Muscle of leg (tissue), 9 donors: Measurements from ENCODE around the gene KRTAP19-6. TPM values are rescaled to one million over a fixed set of nuclear protein-coding genes. Genes with fewer than 3 reads are reported as not detected.

Source experiments
- polyA plus RNA-seq, 8 donors: library from polyadenylated mRNA; unstranded; fragments of 120-200 nt; gene quantifications; one replicate each; pipeline versions ENCODE4 v1.2.1 to v1.2.3, GENCODE V29; 2013; ENCODE audit warnings: inconsistent platforms in 1 of 8, low replicate concordance in 1 of 8; ENCODE audit not compliant: insufficient read length in 8 of 8, insufficient read depth in 1 of 8
- total RNA-seq: library from RNA; stranded (reverse); fragments of 120-200 nt; gene quantifications from one replicate; pipeline ENCODE4 v1.2.4, GENCODE V29; 2013

Gene KRTAP19-6
- total and polyA plus RNA-seq, 9 donors = not detected

Other genes with a start within 250 kb of the KRTAP19-6 start
- gene KRTAP26-1, start 221.5 kb downstream of the KRTAP19-6 start, total RNA-seq = not detected
- gene KRTAP26-1, start 221.5 kb downstream of the KRTAP19-6 start, polyA plus RNA-seq = not detected
- not detected for gene KRTAP27-1, start 204.2 kb downstream of the KRTAP19-6 start, total RNA-seq
- not detected for gene KRTAP27-1, start 204.2 kb downstream of the KRTAP19-6 start, polyA plus RNA-seq
- gene KRTAP23-1, start 193.3 kb downstream of the KRTAP19-6 start, total RNA-seq = not detected
- gene KRTAP23-1, start 193.3 kb downstream of the KRTAP19-6 start, polyA plus RNA-seq = under 1 TPM in 1 of 8 donors, not detected in 7; 0.69 TPM
- gene KRTAP13-2, start 169.6 kb downstream of the KRTAP19-6 start, total RNA-seq = not detected
- gene KRTAP13-2, start 169.6 kb downstream of the KRTAP19-6 start, polyA plus RNA-seq = not detected
- gene KRTAP13-1, start 145.8 kb downstream of the KRTAP19-6 start, total RNA-seq = not detected
- gene KRTAP13-1, start 145.8 kb downstream of the KRTAP19-6 start, polyA plus RNA-seq = not detected
- not detected for gene KRTAP13-3, start 115.9 kb downstream of the KRTAP19-6 start, total RNA-seq
- not detected for gene KRTAP13-3, start 115.9 kb downstream of the KRTAP19-6 start, polyA plus RNA-seq
- not detected for gene KRTAP13-4, start 111.6 kb downstream of the KRTAP19-6 start, total RNA-seq
- gene KRTAP13-4, start 111.6 kb downstream of the KRTAP19-6 start, polyA plus RNA-seq = not detected
- not detected for gene KRTAP15-1, start 101.6 kb downstream of the KRTAP19-6 start, total RNA-seq
- gene KRTAP15-1, start 101.6 kb downstream of the KRTAP19-6 start, polyA plus RNA-seq = not detected
- not detected for gene KRTAP19-1, start 61.5 kb downstream of the KRTAP19-6 start, total RNA-seq
- gene KRTAP19-1, start 61.5 kb downstream of the KRTAP19-6 start, polyA plus RNA-seq = not detected
- gene KRTAP19-2, start 54.4 kb downstream of the KRTAP19-6 start, total RNA-seq = not detected
- gene KRTAP19-2, start 54.4 kb downstream of the KRTAP19-6 start, polyA plus RNA-seq = not detected
- gene KRTAP19-3, start 49.9 kb downstream of the KRTAP19-6 start, total RNA-seq = not detected
- not detected for gene KRTAP19-3, start 49.9 kb downstream of the KRTAP19-6 start, polyA plus RNA-seq
- gene KRTAP19-4, start 44.7 kb downstream of the KRTAP19-6 start, total RNA-seq = not detected
- gene KRTAP19-4, start 44.7 kb downstream of the KRTAP19-6 start, polyA plus RNA-seq = not detected
- not detected for gene KRTAP19-5, start 39.7 kb downstream of the KRTAP19-6 start, total RNA-seq
- not detected for gene KRTAP19-5, start 39.7 kb downstream of the KRTAP19-6 start, polyA plus RNA-seq
- gene KRTAP19-7, start 19.4 kb upstream of the KRTAP19-6 start, total RNA-seq = not detected
- not detected for gene KRTAP19-7, start 19.4 kb upstream of the KRTAP19-6 start, polyA plus RNA-seq
- gene KRTAP22-2, start 48.5 kb upstream of the KRTAP19-6 start, total RNA-seq = not detected
- gene KRTAP22-2, start 48.5 kb upstream of the KRTAP19-6 start, polyA plus RNA-seq = not detected
- not detected for gene KRTAP6-3, start 50.6 kb upstream of the KRTAP19-6 start, total RNA-seq
- not detected for gene KRTAP6-3, start 50.6 kb upstream of the KRTAP19-6 start, polyA plus RNA-seq
- gene KRTAP6-2, start 57.0 kb upstream of the KRTAP19-6 start, total RNA-seq = not detected
- not detected for gene KRTAP6-2, start 57.0 kb upstream of the KRTAP19-6 start, polyA plus RNA-seq
- not detected for gene KRTAP22-1, start 59.2 kb upstream of the KRTAP19-6 start, total RNA-seq
- not detected for gene KRTAP22-1, start 59.2 kb upstream of the KRTAP19-6 start, polyA plus RNA-seq
- gene KRTAP6-1, start 72.1 kb upstream of the KRTAP19-6 start, total RNA-seq = not detected
- not detected for gene KRTAP6-1, start 72.1 kb upstream of the KRTAP19-6 start, polyA plus RNA-seq
- gene KRTAP20-1, start 74.6 kb upstream of the KRTAP19-6 start, total RNA-seq = not detected
- gene KRTAP20-1, start 74.6 kb upstream of the KRTAP19-6 start, polyA plus RNA-seq = not detected
- gene KRTAP20-4, start 78.8 kb upstream of the KRTAP19-6 start, total RNA-seq = not detected
- gene KRTAP20-4, start 78.8 kb upstream of the KRTAP19-6 start, polyA plus RNA-seq = not detected
- gene KRTAP20-2, start 93.3 kb upstream of the KRTAP19-6 start, total RNA-seq = not detected
- gene KRTAP20-2, start 93.3 kb upstream of the KRTAP19-6 start, polyA plus RNA-seq = not detected
- not detected for gene KRTAP20-3, start 101.0 kb upstream of the KRTAP19-6 start, total RNA-seq
- gene KRTAP20-3, start 101.0 kb upstream of the KRTAP19-6 start, polyA plus RNA-seq = not detected
- gene KRTAP21-3, start 176.9 kb upstream of the KRTAP19-6 start, total RNA-seq = not detected
- gene KRTAP21-3, start 176.9 kb upstream of the KRTAP19-6 start, polyA plus RNA-seq = not detected
- not detected for gene KRTAP21-2, start 205.4 kb upstream of the KRTAP19-6 start, total RNA-seq
- gene KRTAP21-2, start 205.4 kb upstream of the KRTAP19-6 start, polyA plus RNA-seq = not detected
- gene KRTAP21-1, start 213.6 kb upstream of the KRTAP19-6 start, total RNA-seq = not detected
- gene KRTAP21-1, start 213.6 kb upstream of the KRTAP19-6 start, polyA plus RNA-seq = not detected